ENCODE results near the gene IARS1. TPM values are rescaled to one million over a fixed set of nuclear protein-coding genes. Genes with fewer than 3 reads are reported as not detected.
A peak's percentile ranks its signal among the peaks of the same experiment; 100 is the strongest.

IARS1 gene
- total RNA-seq, 3 donors from 2014 or later, result 56.5 to 111 (median 111) TPM

DNA sequence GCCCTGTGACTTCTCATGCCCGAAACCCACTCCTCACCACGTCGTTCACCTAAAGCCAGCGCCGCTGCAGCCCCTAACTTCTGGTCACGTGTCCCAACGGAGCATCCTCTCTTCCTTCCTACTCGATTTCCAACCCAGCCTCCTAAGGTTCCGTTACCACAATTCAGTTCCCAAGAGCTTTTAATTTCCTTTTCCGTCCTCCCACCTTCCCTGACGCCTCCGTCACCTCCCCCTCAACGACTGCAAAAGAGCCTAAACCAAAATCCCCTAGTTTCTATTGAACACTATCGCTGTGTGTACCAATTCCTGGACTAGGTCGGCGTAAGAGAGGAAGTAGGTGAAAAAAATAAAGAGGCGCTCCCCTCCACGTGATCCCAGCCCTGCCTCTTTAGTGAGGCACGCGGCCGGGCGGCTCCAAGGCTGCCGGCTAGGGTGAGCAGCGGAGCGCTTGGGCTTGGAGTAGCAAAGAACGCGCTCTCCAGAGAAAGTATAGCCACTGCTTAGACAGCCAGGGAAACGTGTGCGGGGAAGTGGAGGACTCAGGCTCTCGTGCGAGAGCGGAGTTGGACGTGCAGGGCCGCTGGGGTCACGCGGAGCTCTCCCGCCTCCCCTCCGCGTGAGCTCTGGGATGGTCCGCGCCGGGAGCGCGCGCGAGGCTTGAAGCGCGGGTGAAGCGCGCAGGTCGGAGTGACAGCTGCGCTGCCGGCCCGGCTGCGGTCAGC is 31.9 kb upstream of the IARS1 start, which contains the start of the genes CENPP and NOL8:
Gene CENPP, plus strand, starts transcription at position 685 of the 722 bp plus-strand sequence.
Gene NOL8, minus strand, starts transcription at position 82 of the 722 bp plus-strand sequence. CDS start 1,189 bp downstream, outside the sequence.
- peaks cover 0 to 4% of the 10 kb centered on the region in 2 donors for H3K4me1 ChIP-seq
- peak; percentile 71 to 79 for DNase-seq (ENCODE audit: low spot score in 2 of 2)
- no peaks in the 10 kb centered on the region for H3K27me3 ChIP-seq
- H3K36me3 ChIP-seq, result no peaks in the 10 kb centered on the region
- intact Hi-C loops (cut with DNase I; ENCODE audit: low total_unique reads), result loop anchor here (5.0 kb wide), 1 partner anchor 312 kb away; no protein-coding TSS in a partner anchor
- TF ChIP-seq POLR2AphosphoS5 (IDR thresholded peaks at IDR 0.05) (peak; percentile 59 to 85 (median 79)), POLR2A (IDR thresholded peaks at IDR 0.05) (peak; percentile 10)
- TF ChIP-seq, protein P1, sequence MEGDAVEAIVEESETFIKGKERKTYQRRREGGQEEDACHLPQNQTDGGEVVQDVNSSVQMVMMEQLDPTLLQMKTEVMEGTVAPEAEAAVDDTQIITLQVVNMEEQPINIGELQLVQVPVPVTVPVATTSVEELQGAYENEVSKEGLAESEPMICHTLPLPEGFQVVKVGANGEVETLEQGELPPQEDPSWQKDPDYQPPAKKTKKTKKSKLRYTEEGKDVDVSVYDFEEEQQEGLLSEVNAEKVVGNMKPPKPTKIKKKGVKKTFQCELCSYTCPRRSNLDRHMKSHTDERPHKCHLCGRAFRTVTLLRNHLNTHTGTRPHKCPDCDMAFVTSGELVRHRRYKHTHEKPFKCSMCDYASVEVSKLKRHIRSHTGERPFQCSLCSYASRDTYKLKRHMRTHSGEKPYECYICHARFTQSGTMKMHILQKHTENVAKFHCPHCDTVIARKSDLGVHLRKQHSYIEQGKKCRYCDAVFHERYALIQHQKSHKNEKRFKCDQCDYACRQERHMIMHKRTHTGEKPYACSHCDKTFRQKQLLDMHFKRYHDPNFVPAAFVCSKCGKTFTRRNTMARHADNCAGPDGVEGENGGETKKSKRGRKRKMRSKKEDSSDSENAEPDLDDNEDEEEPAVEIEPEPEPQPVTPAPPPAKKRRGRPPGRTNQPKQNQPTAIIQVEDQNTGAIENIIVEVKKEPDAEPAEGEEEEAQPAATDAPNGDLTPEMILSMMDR (IDR thresholded peaks at IDR 0.05), result peak in 1 of 3 donors; percentile 17
- H3K27ac ChIP-seq, result peak within 1 kb of the TSS; percentile 98
- peak within 1 kb of the TSS; percentile 77 to 84 (median 84) for H3K4me3 ChIP-seq
- no peaks in the 10 kb centered on the region for H3K9me3 ChIP-seq

DNA sequence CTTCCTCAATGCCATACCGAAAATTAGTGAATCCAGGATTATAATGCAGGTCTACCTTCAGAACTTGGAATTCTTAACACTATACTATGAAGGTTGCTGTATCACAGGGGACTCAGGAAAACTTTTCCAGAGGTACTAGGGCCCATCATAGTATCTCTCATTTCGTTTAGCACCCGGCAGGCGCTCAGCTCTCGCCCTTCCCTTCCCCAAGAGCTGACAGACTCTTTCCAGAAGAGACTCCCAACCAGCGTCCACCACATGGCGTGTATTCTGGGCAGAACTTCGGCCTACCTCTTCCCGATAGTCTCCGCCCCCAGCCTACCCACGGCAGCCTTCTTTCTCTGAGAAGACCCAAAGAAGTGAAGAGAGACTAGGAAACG is 31.4 kb upstream of the IARS1 start:
- Histone ChIP-seq H3K27ac (peak overlapping the region; percentile 98), H3K4me1 (peaks cover 0 to 4% of the 10 kb centered on the region in 2 donors), H3K9me3 (no peaks in the 10 kb centered on the region), H3K36me3 (no peaks in the 10 kb centered on the region), H3K4me3 (peak overlapping the region; percentile 77 to 84 (median 84)), H3K27me3 (no peaks in the 10 kb centered on the region)
- no peak for DNase-seq (ENCODE audit: low spot score in 2 of 2)
- intact Hi-C loops (cut with DNase I; ENCODE audit: low total_unique reads), result loop anchor here (5.0 kb wide), 1 partner anchor 312 kb away; no protein-coding TSS in a partner anchor
- TF ChIP-seq, protein P1 (IDR thresholded peaks at IDR 0.05), result no peak
- no peak for TF ChIP-seq POLR2A (IDR thresholded peaks at IDR 0.05)
- TF ChIP-seq POLR2AphosphoS5 (IDR thresholded peaks at IDR 0.05), result no peak

DNA sequence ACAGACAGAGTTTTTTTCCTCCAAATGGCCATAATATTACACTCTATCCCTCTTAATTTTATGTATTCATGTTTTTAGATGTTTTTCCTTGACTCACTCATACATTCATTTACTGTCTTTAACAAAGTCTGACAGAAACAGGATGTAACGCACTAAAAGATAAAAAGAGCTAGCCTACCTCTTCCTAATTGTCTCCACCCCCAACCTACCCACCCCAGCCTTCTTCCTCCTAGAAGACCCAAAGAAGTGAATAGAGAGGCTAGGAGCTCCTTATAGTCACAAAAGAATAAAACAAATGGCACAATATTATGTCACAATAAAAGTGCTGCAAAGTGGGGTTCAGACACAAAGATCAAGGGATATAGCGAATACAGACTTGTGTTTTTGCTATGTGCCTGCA is 30.9 kb upstream of the IARS1 start:
- peak overlapping the region; percentile 77 to 84 (median 84) for H3K4me3 ChIP-seq
- TF ChIP-seq POLR2A (IDR thresholded peaks at IDR 0.05) (no peak), POLR2AphosphoS5 (IDR thresholded peaks at IDR 0.05) (no peak)
- TF ChIP-seq, protein P1 (IDR thresholded peaks at IDR 0.05), result no peak
- no peaks in the 10 kb centered on the region for H3K9me3 ChIP-seq
- peak overlapping the region; percentile 98 for H3K27ac ChIP-seq
- H3K36me3 ChIP-seq, result no peaks in the 10 kb centered on the region
- H3K4me1 ChIP-seq, result peaks cover 0 to 4% of the 10 kb centered on the region in 2 donors
- H3K27me3 ChIP-seq, result no peaks in the 10 kb centered on the region
- intact Hi-C loops (cut with DNase I; ENCODE audit: low total_unique reads), result no loop called here
- DNase-seq (ENCODE audit: low spot score in 2 of 2), result no peak

DNA sequence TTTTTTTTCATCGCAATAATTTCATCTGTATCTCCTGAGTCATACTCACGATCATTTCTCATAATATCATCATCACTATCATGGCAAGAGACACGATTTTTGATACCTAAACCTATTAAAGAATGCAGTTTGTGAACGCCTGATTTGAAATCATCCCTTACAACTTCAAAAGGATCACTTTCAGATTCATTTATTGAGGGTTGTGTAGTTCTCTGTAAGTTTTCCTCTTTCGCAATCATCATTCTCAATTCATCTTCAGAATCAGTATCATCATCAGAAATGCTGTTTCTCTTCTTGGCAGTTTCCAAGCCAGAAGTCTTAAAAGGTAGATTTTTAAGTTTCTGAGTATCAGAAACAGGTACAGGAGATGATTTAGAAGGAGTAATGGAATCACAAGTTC is 22.0 kb upstream of the IARS1 start:
- DNase-seq (ENCODE audit: low spot score in 2 of 2), result no peak
- Histone ChIP-seq H3K4me3 (no peak overlapping the region), H3K27me3 (no peaks in the 10 kb centered on the region), H3K36me3 (no peaks in the 10 kb centered on the region), H3K9me3 (no peaks in the 10 kb centered on the region), H3K27ac (no peak overlapping the region), H3K4me1 (no peaks in the 10 kb centered on the region)
- intact Hi-C loops (cut with DNase I; ENCODE audit: low total_unique reads), result no loop called here
- no peak for TF ChIP-seq POLR2A (IDR thresholded peaks at IDR 0.05)
- TF ChIP-seq, protein P1 (IDR thresholded peaks at IDR 0.05), result no peak
- TF ChIP-seq POLR2AphosphoS5 (IDR thresholded peaks at IDR 0.05), result no peak

DNA sequence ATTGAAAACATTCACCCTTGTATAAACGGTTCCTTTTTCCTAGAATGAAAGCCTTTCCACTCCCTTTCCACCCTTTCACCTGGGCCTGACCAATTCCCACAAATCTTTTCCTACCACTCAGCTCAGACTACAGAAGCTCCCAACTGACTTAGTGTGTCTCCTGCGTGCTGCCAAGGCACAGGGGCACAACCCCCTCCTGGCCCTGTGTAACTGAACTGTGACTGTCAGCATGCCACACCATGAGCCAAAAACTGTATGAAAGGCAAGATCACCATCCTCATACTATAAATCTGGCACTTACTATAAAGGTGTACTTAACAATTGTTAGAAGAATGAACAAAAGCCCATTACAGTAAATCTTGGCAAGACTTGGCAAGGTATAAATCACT is 20.1 kb upstream of the IARS1 start:
- H3K27me3 ChIP-seq, result no peaks in the 10 kb centered on the region
- DNase-seq (ENCODE audit: low spot score in 2 of 2), result no peak
- H3K27ac ChIP-seq, result no peak overlapping the region
- peaks cover 4% of the 10 kb centered on the region for H3K36me3 ChIP-seq
- H3K4me3 ChIP-seq, result no peak overlapping the region
- no peak for TF ChIP-seq POLR2A (IDR thresholded peaks at IDR 0.05)
- no peaks in the 10 kb centered on the region for H3K9me3 ChIP-seq
- H3K4me1 ChIP-seq, result no peaks in the 10 kb centered on the region
- intact Hi-C loops (cut with DNase I; ENCODE audit: low total_unique reads), result no loop called here

All from breast epithelium (tissue), 4 donors.